ENCODE data around the gene VSTM1. TPM values are rescaled to one million over a fixed set of nuclear protein-coding genes. Genes with fewer than 3 reads are reported as not detected.

VSTM1 gene
- total and polyA plus RNA-seq, 2 of the 8 experiments (the other 6 are each of a cell fraction or from before 2014, with no cell fraction given) = 0.12 to 0.65 TPM

- H3K9ac ChIP-seq (replicated peaks in 1 of 4; ENCODE audit: extremely low read depth in 1 of 4, low read depth in 3 of 4, low read length in 3 of 4) = no peak within 1 kb of the TSS
- H3K23ac ChIP-seq (ENCODE audit: insufficient read length) = no peak within 1 kb of the TSS
- peaks cover 17% of the 10 kb centered on the region for H3K23me2 ChIP-seq (ENCODE audit: low read depth, low read length)
- H3K79me2 ChIP-seq (ENCODE audit: control insufficient read depth in 1 of 2, insufficient read depth in 2 of 2, low read length in 2 of 2) = peaks cover 0 to 13% of the 10 kb centered on the region in 2 experiments; a peak in 2 of 4 replicates
- no peaks in the 10 kb centered on the region; the same call in 1 of the 2 replicates for H3K79me1 ChIP-seq (ENCODE audit: low read depth, low read length)
- WGBS, 2 experiments (ENCODE audit: extremely low coverage in 1 of 2, insufficient coverage in 1 of 2, insufficient read length in 1 of 2, insufficient replicate concordance in 2 of 2, low coverage in 1 of 2, low lambda C conversion rate in 2 of 2, missing lambda C conversion rate in 1 of 2) = 85% methylated on average over 5 of the region's 5 CpGs; no CpG with 5 or more reads in 1 of the 2 experiments
- no peak within 1 kb of the TSS for H2BK120ac ChIP-seq (replicated peaks; ENCODE audit: low read depth, low read length)
- no peak for DNase-seq (ENCODE audit: low read depth in 1 of 2, low spot score in 2 of 2)
- peaks cover 2 to 16% (median 8%) of the 10 kb centered on the region in 4 experiments; a peak in 6 of 7 replicates for H3K27me3 ChIP-seq (replicated peaks in 1 of 4; ENCODE audit: control insufficient read depth in 3 of 4, extremely low read depth in 1 of 4, insufficient read depth in 3 of 4, low read length in 3 of 4)
- no peak for FAIRE-seq
- H3K4me1 ChIP-seq (replicated peaks in 1 of 4; ENCODE audit: control insufficient read depth in 3 of 4, insufficient read depth in 4 of 4, low read length in 3 of 4) = peaks cover 0 to 5% (median 2%) of the 10 kb centered on the region in 4 experiments; a peak in 4 of 7 replicates
- H3K18ac ChIP-seq (ENCODE audit: extremely low read depth, low read length) = no peak within 1 kb of the TSS
- no peak within 1 kb of the TSS for H2AFZ ChIP-seq (ENCODE audit: low read length)
- H3K14ac ChIP-seq (ENCODE audit: insufficient read length) = no peak within 1 kb of the TSS
- no peak within 1 kb of the TSS for H3K56ac ChIP-seq (replicated peaks; ENCODE audit: insufficient read length, low read depth, low read length)
- TF ChIP-seq KDM1A (IDR thresholded peaks at IDR 0.05; ENCODE audit: borderline replicate concordance, low read length) (no peak), TEAD4 (IDR thresholded peaks at IDR 0.05; ENCODE audit: low read depth, low read length) (no peak), FOSL1 (IDR thresholded peaks at IDR 0.05; ENCODE audit: insufficient read depth, low read depth, low read length) (no peak)
- no peak within 1 kb of the TSS for H3K4ac ChIP-seq (replicated peaks; ENCODE audit: insufficient read length, low read depth, low read length)
- no peak within 1 kb of the TSS for H2BK20ac ChIP-seq (ENCODE audit: low read length)
- POLR2A ChIA-PET (ENCODE audit: partially characterized antibody) = interaction anchor here (1.0 kb wide), 1 partner anchor 14 kb away, joined by 5 read pairs; the partner anchor contains the start of gene TFPT
- no peak within 1 kb of the TSS for H2BK5ac ChIP-seq (ENCODE audit: low read depth, low read length)
- no peak within 1 kb of the TSS for H2BK12ac ChIP-seq (ENCODE audit: low read depth, low read length)
- no peak within 1 kb of the TSS for H2AK5ac ChIP-seq (ENCODE audit: low read depth, low read length)
- no peak within 1 kb of the TSS for H4K8ac ChIP-seq (ENCODE audit: extremely low read depth, insufficient read depth, low read length)
- H3K4me2 ChIP-seq (ENCODE audit: insufficient read depth in 1 of 2, low read depth in 2 of 2, low read length in 2 of 2) = no peak within 1 kb of the TSS
- H3K9me3 ChIP-seq (ENCODE audit: insufficient read depth in 2 of 2, low read depth in 1 of 2, low read length in 1 of 2) = no peaks in the 10 kb centered on the region
- CTCF ChIA-PET (ENCODE audit: partially characterized antibody) = interaction anchor here (0.6 kb wide), 2 partner anchors 69 to 1159 kb away, joined by 3 read pairs; no protein-coding TSS in a partner anchor
- no peak within 1 kb of the TSS for H3K4me3 ChIP-seq (ENCODE audit: extremely low read depth in 1 of 4, insufficient read depth in 2 of 4, low read depth in 3 of 4, low read length in 4 of 4)
- peaks cover 0 to 4% (median 2%) of the 10 kb centered on the region in 4 experiments; a peak in 4 of 8 replicates for H3K36me3 ChIP-seq (ENCODE audit: control insufficient read depth in 2 of 4, insufficient read depth in 4 of 4, low read length in 3 of 4)
- no peak within 1 kb of the TSS for H2BK15ac ChIP-seq (ENCODE audit: low read length)
- H4K5ac ChIP-seq (ENCODE audit: insufficient read length, low read depth, low read length) = no peak within 1 kb of the TSS
- peaks cover 0 to 3% of the 10 kb centered on the region in 2 experiments for H4K20me1 ChIP-seq (replicated peaks in 1 of 2; ENCODE audit: control insufficient read depth in 1 of 2, insufficient read depth in 2 of 2, low read length in 2 of 2)
- H4K91ac ChIP-seq (replicated peaks; ENCODE audit: insufficient read length, low read length) = no peak within 1 kb of the TSS
- H3K27ac ChIP-seq (ENCODE audit: low read depth, low read length) = no peak within 1 kb of the TSS
Observed at GRCh38 chr19:54100561-54100960, 36.9 kb upstream of the VSTM1 start, which contains the start of gene OSCAR. Gene OSCAR, minus strand, starts transcription at chr19:54100803. Its CDS starts 11 bp downstream, at chr19:54100792.
